Measurements from ENCODE around the gene PPIL4.

- TF ChIP-seq CTCF (IDR thresholded peaks at IDR 0.05) (no peak), POLR2A (IDR thresholded peaks at IDR 0.05) (no peak)
These were observed 46.8 kb downstream of the PPIL4 start for GRCh38 chr6:149499066-149499465.

All from heart left ventricle (tissue), 13 donors.